HepG2 (cell line): Measurements from ENCODE around the gene LIM2. TPM values are rescaled to one million over a fixed set of nuclear protein-coding genes. Genes with fewer than 3 reads are reported as not detected.

ENCODE experiments used
- BCL6 ChIP-seq: IDR thresholded peaks from 2 replicates; pipeline ENCODE4 v1.6.1; 2016; ENCODE audit warnings: missing genetic modification reagents, missing compliant biosample characterization
- DPF2 ChIP-seq: sonication (generic); formaldehyde crosslinking; IDR thresholded peaks from 2 replicates; pipeline ENCODE4 v1.4.0; 2020; ENCODE audit warnings: mild to moderate bottlenecking, low read depth, missing genetic modification reagents, borderline replicate concordance
- FOXO1 ChIP-seq: sonication (generic); formaldehyde crosslinking; IDR thresholded peaks from 2 replicates; pipeline ENCODE4 v1.4.0; 2020; ENCODE audit warnings: missing genetic modification reagents
- HNF4A ChIP-seq: sonication (generic); formaldehyde crosslinking; IDR thresholded peaks from 2 replicates; pipeline ENCODE4 v1.4.0; 2020; ENCODE audit warnings: missing genetic modification reagents
- KLF16 ChIP-seq, 2 experiments: sonication (generic) in 1 of 2; formaldehyde crosslinking in 1 of 2; IDR thresholded peaks; 2 replicates each; pipeline versions ENCODE4 v1.6.1 to v1.8.0; 2016 to 2023; ENCODE audit warnings: missing genetic modification reagents in 2 of 2, missing compliant biosample characterization in 1 of 2
- NCOR1 ChIP-seq: fragments of 200-600 bp; sonication (generic); IDR thresholded peaks from 2 replicates; pipeline ENCODE4 v1.7.0; 2017; ENCODE audit warnings: antibody characterized with exemption, low read length, borderline replicate concordance
- PHF8 ChIP-seq: sonication (generic); formaldehyde crosslinking; IDR thresholded peaks from 2 replicates; pipeline ENCODE4 v1.5.0; 2020; ENCODE audit warnings: missing genetic modification reagents
- SALL1 ChIP-seq: sonication (generic); formaldehyde crosslinking; IDR thresholded peaks from 2 replicates; pipeline ENCODE4 v1.8.0; 2022; ENCODE audit warnings: mild to moderate bottlenecking, missing genetic modification reagents
- TBX3 ChIP-seq: fragments of 450-650 bp; IDR thresholded peaks from 2 replicates; pipeline ENCODE4 v1.6.1; 2017; ENCODE audit warnings: antibody characterized with exemption, mild to moderate bottlenecking, inconsistent platforms, borderline replicate concordance
- TRIM24 ChIP-seq: sonication (generic); formaldehyde crosslinking; IDR thresholded peaks from 2 replicates; pipeline ENCODE4 v1.8.0; 2022; ENCODE audit warnings: mild to moderate bottlenecking, missing genetic modification reagents
- ZNF136 ChIP-seq: sonication (generic); formaldehyde crosslinking; IDR thresholded peaks from 2 replicates; pipeline ENCODE4 v1.8.1; 2022; ENCODE audit warnings: low read depth, mild to moderate bottlenecking, moderate library complexity, missing genetic modification reagents
- ZNF543 ChIP-seq: sonication (generic); formaldehyde crosslinking; IDR thresholded peaks from 2 replicates; pipeline ENCODE4 v1.4.0; 2020; ENCODE audit warnings: mild to moderate bottlenecking, missing genetic modification reagents
- ZSCAN29 ChIP-seq: sonication (generic); formaldehyde crosslinking; conservative IDR thresholded peaks from 2 replicates; pipeline ENCODE4 v1.4.0; 2020; ENCODE audit warnings: mild to moderate bottlenecking, missing genetic modification reagents
- polyA plus RNA-seq, 8 experiments: library from polyadenylated mRNA; depleted of rRNA in 3 of 8; stranded (reverse) in 7 of 8; unstranded in 1 of 8; fragments of >200 nt; fragmentation: Illumina TruSeq in 4 of 8; extraction: Trizol in 4 of 8; gene quantifications; 2 replicates each; pipeline versions ENCODE4 v1.2.1 to v1.2.3, GENCODE V29; 2011 to 2016; ENCODE audit warnings: low read depth in 4 of 8, missing spikeins in 1 of 8, mixed read lengths in 1 of 8; ENCODE audit not compliant: insufficient read depth in 1 of 8
- total RNA-seq, 5 experiments: library from RNA; depleted of rRNA; stranded (reverse); fragments of >200 nt; fragmentation: Illumina TruSeq; extraction: Trizol; gene quantifications; 2 replicates each; pipeline ENCODE4 v1.2.3, GENCODE V29; 2016; ENCODE audit warnings: low read depth in 1 of 5
- TF ChIP-seq, protein P1 (sequence below): sonication (generic); formaldehyde crosslinking; IDR thresholded peaks from 2 replicates; pipeline ENCODE4 v1.4.0; 2020; ENCODE audit warnings: missing genetic modification reagents, borderline replicate concordance
- TF ChIP-seq, protein P2 (sequence below): sonication (generic); formaldehyde crosslinking; IDR thresholded peaks from 2 replicates; pipeline ENCODE4 v1.4.0; 2020; ENCODE audit warnings: missing genetic modification reagents, borderline replicate concordance
- TF ChIP-seq, protein P3 (sequence below): sonication (generic); formaldehyde crosslinking; IDR thresholded peaks from 2 replicates; pipeline ENCODE4 v1.8.0; 2022; ENCODE audit warnings: mild to moderate bottlenecking, missing genetic modification reagents; ENCODE audit not compliant: insufficient replicate concordance
- TF ChIP-seq, protein P4 (sequence below): sonication (generic); formaldehyde crosslinking; IDR thresholded peaks from 2 replicates; pipeline ENCODE4 v1.4.0; 2020; ENCODE audit warnings: missing genetic modification reagents, low read depth, mild to moderate bottlenecking, borderline replicate concordance
- TF ChIP-seq, protein P5 (sequence below): sonication (generic); formaldehyde crosslinking; IDR thresholded peaks from 2 replicates; pipeline ENCODE4 v1.5.1; 2020; ENCODE audit warnings: missing genetic modification reagents, mild to moderate bottlenecking, borderline replicate concordance

The LIM2 gene
- total and polyA plus RNA-seq, 2 of the 13 experiments (the other 11 are each of a cell fraction or from before 2014, with no cell fraction given), result 1.3 TPM; not detected in 1

DNA sequence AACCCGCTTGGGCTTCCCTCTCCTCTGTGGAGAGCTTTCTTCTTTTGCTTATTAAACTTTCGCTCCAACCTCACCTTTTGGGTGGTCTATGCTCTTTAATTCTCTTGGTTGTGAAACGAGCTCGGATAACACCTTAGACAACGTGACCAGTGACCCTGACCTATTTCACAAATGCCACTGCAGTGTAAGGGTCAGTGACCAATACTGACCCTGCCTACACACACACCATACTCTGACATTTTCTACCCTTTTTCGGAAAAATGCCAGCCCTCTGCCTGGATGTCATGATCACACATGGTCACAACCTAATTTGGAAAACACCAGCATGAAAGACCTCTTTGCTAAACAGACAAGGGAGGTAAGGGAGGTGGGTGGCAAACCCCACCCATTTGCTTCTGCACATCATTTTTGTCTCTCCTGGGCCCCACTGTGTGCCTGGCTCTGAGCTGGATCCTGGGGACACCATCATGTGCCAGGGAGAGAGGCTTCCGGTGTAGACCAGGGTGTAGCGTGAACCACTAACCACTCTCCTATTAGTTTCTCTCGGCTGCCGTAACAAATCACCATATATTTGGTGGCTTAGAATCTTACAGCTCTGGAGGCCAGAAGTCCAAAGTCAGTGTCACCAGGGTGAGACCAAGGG lies 31.5 kb downstream of the LIM2 start (continued):
- TF ChIP-seq, protein P1, sequence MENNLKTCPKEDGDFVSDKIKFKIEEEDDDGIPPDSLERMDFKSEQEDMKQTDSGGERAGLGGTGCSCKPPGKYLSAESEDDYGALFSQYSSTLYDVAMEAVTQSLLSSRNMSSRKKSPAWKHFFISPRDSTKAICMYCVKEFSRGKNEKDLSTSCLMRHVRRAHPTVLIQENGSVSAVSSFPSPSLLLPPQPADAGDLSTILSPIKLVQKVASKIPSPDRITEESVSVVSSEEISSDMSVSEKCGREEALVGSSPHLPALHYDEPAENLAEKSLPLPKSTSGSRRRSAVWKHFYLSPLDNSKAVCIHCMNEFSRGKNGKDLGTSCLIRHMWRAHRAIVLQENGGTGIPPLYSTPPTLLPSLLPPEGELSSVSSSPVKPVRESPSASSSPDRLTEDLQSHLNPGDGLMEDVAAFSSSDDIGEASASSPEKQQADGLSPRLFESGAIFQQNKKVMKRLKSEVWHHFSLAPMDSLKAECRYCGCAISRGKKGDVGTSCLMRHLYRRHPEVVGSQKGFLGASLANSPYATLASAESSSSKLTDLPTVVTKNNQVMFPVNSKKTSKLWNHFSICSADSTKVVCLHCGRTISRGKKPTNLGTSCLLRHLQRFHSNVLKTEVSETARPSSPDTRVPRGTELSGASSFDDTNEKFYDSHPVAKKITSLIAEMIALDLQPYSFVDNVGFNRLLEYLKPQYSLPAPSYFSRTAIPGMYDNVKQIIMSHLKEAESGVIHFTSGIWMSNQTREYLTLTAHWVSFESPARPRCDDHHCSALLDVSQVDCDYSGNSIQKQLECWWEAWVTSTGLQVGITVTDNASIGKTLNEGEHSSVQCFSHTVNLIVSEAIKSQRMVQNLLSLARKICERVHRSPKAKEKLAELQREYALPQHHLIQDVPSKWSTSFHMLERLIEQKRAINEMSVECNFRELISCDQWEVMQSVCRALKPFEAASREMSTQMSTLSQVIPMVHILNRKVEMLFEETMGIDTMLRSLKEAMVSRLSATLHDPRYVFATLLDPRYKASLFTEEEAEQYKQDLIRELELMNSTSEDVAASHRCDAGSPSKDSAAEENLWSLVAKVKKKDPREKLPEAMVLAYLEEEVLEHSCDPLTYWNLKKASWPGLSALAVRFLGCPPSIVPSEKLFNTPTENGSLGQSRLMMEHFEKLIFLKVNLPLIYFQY, result 0 out of 2 replicates have a peak, but pooled peaks have one; percentile 23
- TF ChIP-seq ZNF543 (CRISPR knock-in tag), result 0 out of 2 replicates have a peak, but pooled peaks have one; percentile 31
- TF ChIP-seq ZNF136 (CRISPR knock-in tag), result no peak
- peak; percentile 91 for TF ChIP-seq FOXO1 (CRISPR knock-in tag)
- peak; percentile 60 for TF ChIP-seq DPF2
- peak; percentile 46; the same call in 1 of the 2 replicates for TF ChIP-seq TBX3
- peak; percentile 70 for TF ChIP-seq SALL1 (CRISPR knock-in tag)
- TF ChIP-seq, protein P2, sequence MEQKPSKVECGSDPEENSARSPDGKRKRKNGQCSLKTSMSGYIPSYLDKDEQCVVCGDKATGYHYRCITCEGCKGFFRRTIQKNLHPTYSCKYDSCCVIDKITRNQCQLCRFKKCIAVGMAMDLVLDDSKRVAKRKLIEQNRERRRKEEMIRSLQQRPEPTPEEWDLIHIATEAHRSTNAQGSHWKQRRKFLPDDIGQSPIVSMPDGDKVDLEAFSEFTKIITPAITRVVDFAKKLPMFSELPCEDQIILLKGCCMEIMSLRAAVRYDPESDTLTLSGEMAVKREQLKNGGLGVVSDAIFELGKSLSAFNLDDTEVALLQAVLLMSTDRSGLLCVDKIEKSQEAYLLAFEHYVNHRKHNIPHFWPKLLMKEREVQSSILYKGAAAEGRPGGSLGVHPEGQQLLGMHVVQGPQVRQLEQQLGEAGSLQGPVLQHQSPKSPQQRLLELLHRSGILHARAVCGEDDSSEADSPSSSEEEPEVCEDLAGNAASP (CRISPR knock-in tag), result peak; percentile 90
- TF ChIP-seq HNF4A (CRISPR knock-in tag), result peak; percentile 98
- peak; percentile 69; the same call in 1 of the 2 replicates for TF ChIP-seq TRIM24 (CRISPR knock-in tag)
- peak; percentile 30; the same call in 1 of the 2 replicates for TF ChIP-seq ZSCAN29 (CRISPR knock-in tag)
- TF ChIP-seq BCL6 (CRISPR knock-in tag), result peak; percentile 87
- TF ChIP-seq, protein P3, sequence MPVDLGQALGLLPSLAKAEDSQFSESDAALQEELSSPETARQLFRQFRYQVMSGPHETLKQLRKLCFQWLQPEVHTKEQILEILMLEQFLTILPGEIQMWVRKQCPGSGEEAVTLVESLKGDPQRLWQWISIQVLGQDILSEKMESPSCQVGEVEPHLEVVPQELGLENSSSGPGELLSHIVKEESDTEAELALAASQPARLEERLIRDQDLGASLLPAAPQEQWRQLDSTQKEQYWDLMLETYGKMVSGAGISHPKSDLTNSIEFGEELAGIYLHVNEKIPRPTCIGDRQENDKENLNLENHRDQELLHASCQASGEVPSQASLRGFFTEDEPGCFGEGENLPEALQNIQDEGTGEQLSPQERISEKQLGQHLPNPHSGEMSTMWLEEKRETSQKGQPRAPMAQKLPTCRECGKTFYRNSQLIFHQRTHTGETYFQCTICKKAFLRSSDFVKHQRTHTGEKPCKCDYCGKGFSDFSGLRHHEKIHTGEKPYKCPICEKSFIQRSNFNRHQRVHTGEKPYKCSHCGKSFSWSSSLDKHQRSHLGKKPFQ (CRISPR knock-in tag), result peak; percentile 13
- peak; percentile 21; the same call in 1 of the 2 replicates for TF ChIP-seq PHF8
- TF ChIP-seq NCOR1, result peak; percentile 94
- 0 out of 4 replicates have a peak, but pooled peaks of 1 of the 2 experiments have one; percentile 39 for TF ChIP-seq KLF16 (CRISPR knock-in tag; IDR thresholded peaks at IDR 0.05)
- TF ChIP-seq, protein P4, sequence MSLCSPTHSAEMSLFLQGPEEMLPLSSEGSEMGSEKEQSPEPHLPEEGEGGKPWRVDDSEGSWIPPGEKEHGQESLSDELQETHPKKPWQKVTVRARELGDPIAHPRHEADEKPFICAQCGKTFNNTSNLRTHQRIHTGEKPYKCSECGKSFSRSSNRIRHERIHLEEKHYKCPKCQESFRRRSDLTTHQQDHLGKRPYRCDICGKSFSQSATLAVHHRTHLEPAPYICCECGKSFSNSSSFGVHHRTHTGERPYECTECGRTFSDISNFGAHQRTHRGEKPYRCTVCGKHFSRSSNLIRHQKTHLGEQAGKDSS (CRISPR knock-in tag), result 0 out of 2 replicates have a peak, but pooled peaks have one; percentile 35
- TF ChIP-seq, protein P5, sequence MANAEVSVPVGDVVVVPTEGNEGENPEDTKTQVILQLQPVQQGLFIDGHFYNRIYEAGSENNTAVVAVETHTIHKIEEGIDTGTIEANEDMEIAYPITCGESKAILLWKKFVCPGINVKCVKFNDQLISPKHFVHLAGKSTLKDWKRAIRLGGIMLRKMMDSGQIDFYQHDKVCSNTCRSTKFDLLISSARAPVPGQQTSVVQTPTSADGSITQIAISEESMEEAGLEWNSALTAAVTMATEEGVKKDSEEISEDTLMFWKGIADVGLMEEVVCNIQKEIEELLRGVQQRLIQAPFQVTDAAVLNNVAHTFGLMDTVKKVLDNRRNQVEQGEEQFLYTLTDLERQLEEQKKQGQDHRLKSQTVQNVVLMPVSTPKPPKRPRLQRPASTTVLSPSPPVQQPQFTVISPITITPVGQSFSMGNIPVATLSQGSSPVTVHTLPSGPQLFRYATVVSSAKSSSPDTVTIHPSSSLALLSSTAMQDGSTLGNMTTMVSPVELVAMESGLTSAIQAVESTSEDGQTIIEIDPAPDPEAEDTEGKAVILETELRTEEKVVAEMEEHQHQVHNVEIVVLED (CRISPR knock-in tag), result no peak
